ENCODE results near the gene GPAM. TPM values are rescaled to one million over a fixed set of nuclear protein-coding genes. Genes with fewer than 3 reads are reported as not detected.

The GPAM gene
- total and polyA plus RNA-seq, 2 experiments from 2014 or later: 4.7 to 11.1 TPM

- Histone ChIP-seq H3K4me3 (no peak overlapping the region), H3K27ac (no peak overlapping the region), H3K4me1 (ENCODE audit: low read depth) (no peaks in the 10 kb centered on the region), H3K9me3 (ENCODE audit: low read depth) (no peaks in the 10 kb centered on the region), H3K36me3 (peaks cover 50% of the 10 kb centered on the region), H3K27me3 (no peaks in the 10 kb centered on the region)
- DNase-seq (ENCODE audit: low read depth in 1 of 2, low spot score in 1 of 2): no peak
- TF ChIP-seq CTCF (IDR thresholded peaks at IDR 0.05; ENCODE audit: low read depth, low read length): no peak
Observed at GRCh38 chr10:112160834-112161233, 22.7 kb downstream of the GPAM start.

GRCh38 chr10:112159469-112159868, 24.1 kb downstream of the GPAM start:
- no peak for DNase-seq (ENCODE audit: low read depth in 1 of 2, low spot score in 1 of 2)
- Histone ChIP-seq H3K27ac (no peak overlapping the region), H3K36me3 (peaks cover 50% of the 10 kb centered on the region)

GRCh38 chr10:112151524-112152039, 32.0 kb downstream of the GPAM start:
- Histone ChIP-seq H3K27me3 (no peaks in the 10 kb centered on the region), H3K9me3 (ENCODE audit: low read depth) (no peaks in the 10 kb centered on the region), H3K27ac (no peak overlapping the region), H3K4me3 (no peak overlapping the region), H3K36me3 (peaks cover 28% of the 10 kb centered on the region), H3K4me1 (ENCODE audit: low read depth) (peaks cover 12% of the 10 kb centered on the region)
- TF ChIP-seq CTCF (IDR thresholded peaks at IDR 0.05; ENCODE audit: low read depth, low read length): no peak
- DNase-seq (ENCODE audit: low read depth in 1 of 2, low spot score in 1 of 2): no peak

More at GRCh38 chr10:112159469-112159868, 24.1 kb downstream of the GPAM start:
- TF ChIP-seq CTCF (IDR thresholded peaks at IDR 0.05; ENCODE audit: low read depth, low read length): no peak
- Histone ChIP-seq H3K9me3 (ENCODE audit: low read depth) (no peaks in the 10 kb centered on the region), H3K4me3 (no peak overlapping the region), H3K4me1 (ENCODE audit: low read depth) (no peaks in the 10 kb centered on the region), H3K27me3 (no peaks in the 10 kb centered on the region)

- Histone ChIP-seq H3K9me3 (ENCODE audit: low read depth) (no peaks in the 10 kb centered on the region), H3K4me1 (ENCODE audit: low read depth) (peaks cover 12% of the 10 kb centered on the region), H3K36me3 (peaks cover 21% of the 10 kb centered on the region), H3K27me3 (no peaks in the 10 kb centered on the region), H3K4me3 (no peak overlapping the region), H3K27ac (no peak overlapping the region)
- no peak for TF ChIP-seq CTCF (IDR thresholded peaks at IDR 0.05; ENCODE audit: low read depth, low read length)
- DNase-seq (ENCODE audit: low read depth in 1 of 2, low spot score in 1 of 2): no peak
Observed at GRCh38 chr10:112148331-112148730, 35.2 kb downstream of the GPAM start.

GRCh38 chr10:112146799-112147198, 36.8 kb downstream of the GPAM start:
- TF ChIP-seq CTCF (IDR thresholded peaks at IDR 0.05; ENCODE audit: low read depth, low read length): no peak
- H3K9me3 ChIP-seq (ENCODE audit: low read depth): no peaks in the 10 kb centered on the region
- H3K4me1 ChIP-seq (ENCODE audit: low read depth): peaks cover 12% of the 10 kb centered on the region
- H3K4me3 ChIP-seq: no peak overlapping the region
- H3K36me3 ChIP-seq: peaks cover 9% of the 10 kb centered on the region
- H3K27ac ChIP-seq: no peak overlapping the region
- H3K27me3 ChIP-seq: no peaks in the 10 kb centered on the region
- no peak for DNase-seq (ENCODE audit: low read depth in 1 of 2, low spot score in 1 of 2)
